H9 (cell line): ENCODE data around the gene ZNF283. TPM values are rescaled to one million over a fixed set of nuclear protein-coding genes. Genes with fewer than 3 reads are reported as not detected.

Experiments
- DNase-seq: peaks from one replicate; pipeline ENCODE4 v3.0.0-alpha.2; 2017
- H2AFZ ChIP-seq: one replicate; pipeline ENCODE4 v1.6.1; 2013; ENCODE audit warnings: mild to moderate bottlenecking, low read length, control low read depth, moderate library complexity
- H2AK5ac ChIP-seq: 2 replicates; pipeline ENCODE4 v1.6.1; 2013; ENCODE audit warnings: low read length, control low read depth, mixed read lengths; ENCODE audit not compliant: insufficient read length
- H2BK120ac ChIP-seq: one replicate; pipeline ENCODE4 v1.6.1; 2013; ENCODE audit warnings: low read depth, mild to moderate bottlenecking, low read length, control low read depth, inconsistent platforms; ENCODE audit not compliant: poor library complexity, severe bottlenecking
- H2BK12ac ChIP-seq: 2 replicates; pipeline ENCODE4 v1.6.1; 2013; ENCODE audit warnings: low read length, control low read depth, mixed read lengths, low read depth; ENCODE audit not compliant: insufficient read length
- H2BK15ac ChIP-seq: 2 replicates; pipeline ENCODE4 v1.6.1; 2013; ENCODE audit warnings: low read depth, low read length, control low read depth
- H2BK20ac ChIP-seq: one replicate; pipeline ENCODE4 v1.6.1; 2013; ENCODE audit warnings: low read depth, mild to moderate bottlenecking, low read length, control low read depth, inconsistent platforms; ENCODE audit not compliant: poor library complexity, severe bottlenecking
- H2BK5ac ChIP-seq: 2 replicates; pipeline ENCODE4 v1.6.1; 2013; ENCODE audit warnings: low read length, control low read depth, mixed read lengths; ENCODE audit not compliant: insufficient read length
- H3K14ac ChIP-seq: 2 replicates; pipeline ENCODE4 v1.6.1; 2013; ENCODE audit warnings: low read length, control low read depth; ENCODE audit not compliant: insufficient read depth
- H3K18ac ChIP-seq: 2 replicates; pipeline ENCODE4 v1.6.1; 2013; ENCODE audit warnings: low read depth, mild to moderate bottlenecking, mixed read lengths, low read length, control low read depth; ENCODE audit not compliant: insufficient read length
- H3K23ac ChIP-seq: 2 replicates; pipeline ENCODE4 v1.6.1; 2013; ENCODE audit warnings: low read length, control low read depth, mixed read lengths, low read depth; ENCODE audit not compliant: insufficient read length
- H3K23me2 ChIP-seq: 2 replicates; pipeline ENCODE4 v1.6.1; 2013; ENCODE audit warnings: low read depth, mild to moderate bottlenecking, mixed read lengths, low read length, control low read depth; ENCODE audit not compliant: insufficient read length, poor library complexity, severe bottlenecking
- H3K27ac ChIP-seq: 2 replicates; pipeline ENCODE4 v1.5.1; 2013; ENCODE audit warnings: low read length, control low read depth, mixed read lengths, low read depth; ENCODE audit not compliant: insufficient read length
- H3K27me3 ChIP-seq: 2 replicates; pipeline ENCODE4 v1.6.1; 2013; ENCODE audit warnings: low read length, control low read depth, inconsistent platforms; ENCODE audit not compliant: insufficient read depth
- H3K4ac ChIP-seq: 2 replicates; pipeline ENCODE4 v1.6.1; 2013; ENCODE audit warnings: low read depth, mild to moderate bottlenecking, control low read depth, inconsistent platforms, low read length, moderate library complexity
- H3K4me1 ChIP-seq: 2 replicates; pipeline ENCODE4 v1.6.1; 2013; ENCODE audit warnings: low read length, control low read depth, inconsistent platforms; ENCODE audit not compliant: insufficient read depth
- H3K4me2 ChIP-seq: 2 replicates; pipeline ENCODE4 v1.6.1; 2013; ENCODE audit warnings: low read length, control low read depth, mixed read lengths; ENCODE audit not compliant: insufficient read length, insufficient read depth
- H3K56ac ChIP-seq: 2 replicates; pipeline ENCODE4 v1.6.1; 2013; ENCODE audit warnings: low read depth, mild to moderate bottlenecking, mixed read lengths, low read length, control low read depth; ENCODE audit not compliant: insufficient read length
- H3K79me1 ChIP-seq: 2 replicates; pipeline ENCODE4 v1.6.1; 2013; ENCODE audit warnings: low read depth, mild to moderate bottlenecking, moderate library complexity, low read length, control low read depth, inconsistent platforms; ENCODE audit not compliant: insufficient read depth, poor library complexity, severe bottlenecking
- H3K79me2 ChIP-seq: 2 replicates; pipeline ENCODE4 v1.6.1; 2013; ENCODE audit warnings: low read length, control low read depth, inconsistent platforms; ENCODE audit not compliant: insufficient read depth
- H3K9ac ChIP-seq: 2 replicates; pipeline ENCODE4 v1.6.1; 2013; ENCODE audit warnings: low read length, control low read depth, mixed read lengths; ENCODE audit not compliant: insufficient read length; ENCODE audit errors: extremely low read depth
- H3K9me3 ChIP-seq: one replicate; pipeline ENCODE4 v1.6.1; 2013; ENCODE audit warnings: low read depth, low read length, inconsistent platforms; ENCODE audit not compliant: control insufficient read depth
- H3T11ph ChIP-seq: one replicate; pipeline ENCODE4 v1.6.1; 2013; ENCODE audit warnings: mild to moderate bottlenecking, low read length, control low read depth, inconsistent platforms
- H4K20me1 ChIP-seq: one replicate; pipeline ENCODE4 v1.6.1; 2013; ENCODE audit not compliant: control insufficient read depth, insufficient read length, insufficient read depth
- H4K5ac ChIP-seq: 2 replicates; pipeline ENCODE4 v1.6.1; 2013; ENCODE audit warnings: low read depth, mild to moderate bottlenecking, mixed read lengths, low read length, control low read depth; ENCODE audit not compliant: insufficient read length
- H4K8ac ChIP-seq: replicated peaks from 2 replicates; pipeline ENCODE4 v1.6.1; 2013; ENCODE audit warnings: low read length, control low read depth, mixed read lengths, low read depth; ENCODE audit not compliant: insufficient read length
- H4K91ac ChIP-seq: 2 replicates; pipeline ENCODE4 v1.6.1; 2013; ENCODE audit warnings: low read depth, mild to moderate bottlenecking, moderate library complexity, mixed read lengths, low read length, control low read depth; ENCODE audit not compliant: insufficient read length
- H3K27ac Mint-ChIP-seq, 3 experiments: 2 replicates in 2 of 3; 3 replicates in 1 of 3; pipeline ENCODE4 v1.8.0; 2020 to 2021; ENCODE audit warnings: mixed read lengths in 3 of 3, mild to moderate bottlenecking in 1 of 3, moderate library complexity in 1 of 3
- H3K27me3 Mint-ChIP-seq: 2 replicates; pipeline ENCODE4 v1.8.0; 2021; ENCODE audit warnings: low read depth, mild to moderate bottlenecking, moderate library complexity, mixed read lengths
- H3K36me3 Mint-ChIP-seq, 3 experiments: 2 replicates in 2 of 3; 3 replicates in 1 of 3; pipeline ENCODE4 v1.8.0; 2020 to 2021; ENCODE audit warnings: low read depth in 3 of 3, mixed read lengths in 3 of 3; ENCODE audit not compliant: insufficient read depth in 1 of 3
- H3K4me1 Mint-ChIP-seq, 2 experiments: 2 replicates each; pipeline ENCODE4 v1.8.0; 2020; ENCODE audit warnings: mixed read lengths in 2 of 2
- H3K4me3 Mint-ChIP-seq, 2 experiments: 2 replicates in 1 of 2; 3 replicates in 1 of 2; pipeline ENCODE4 v1.8.0; 2020 to 2021; ENCODE audit warnings: mild to moderate bottlenecking in 2 of 2, mixed read lengths in 2 of 2, moderate library complexity in 1 of 2
- H3K9me3 Mint-ChIP-seq, 2 experiments: 2 replicates in 1 of 2; 3 replicates in 1 of 2; pipeline ENCODE4 v1.8.0; 2020; ENCODE audit warnings: mild to moderate bottlenecking in 2 of 2, mixed read lengths in 2 of 2, moderate library complexity in 1 of 2
- CTCF ChIP-seq: fragments of 200-600 bp; sonication (generic); conservative IDR thresholded peaks from 3 replicates; pipeline ENCODE4 v1.8.0; 2021; ENCODE audit warnings: antibody characterized with exemption, mild to moderate bottlenecking
- WGBS: extraction: QIAGEN DNeasy Blood & Tissue Kit; methylation state at CpG from one replicate; pipeline ENCODE4 v1.1.7; 2013; ENCODE audit warnings: missing lambda C conversion rate, low lambda C conversion rate, mixed read lengths; ENCODE audit not compliant: insufficient read length; ENCODE audit errors: extremely low coverage; 5-methylcytosine and 5-hydroxymethylcytosine counted together
- total RNA-seq: library from RNA; stranded (reverse); gene quantifications from 2 replicates; pipeline ENCODE4 v1.2.1, GENCODE V29; 2021

ZNF283 gene
- total RNA-seq, 1 experiment from 2014 or later = 10.4 TPM

GRCh38 chr19:43842007-43842406 is 14.9 kb downstream of the ZNF283 start:
- Histone ChIP-seq H3K18ac (no peak overlapping the region), H3K14ac (no peak overlapping the region), H4K8ac (no peak overlapping the region), H3T11ph (no peak overlapping the region), H4K91ac (no peak overlapping the region), H4K5ac (no peak overlapping the region), H3K27ac (no peak overlapping the region), H3K4me2 (no peak overlapping the region), H2BK20ac (no peak overlapping the region), H3K9ac (no peak overlapping the region), H4K20me1 (no peaks in the 10 kb centered on the region), H2AFZ (no peak overlapping the region), H3K79me2 (no peaks in the 10 kb centered on the region), H2BK15ac (no peak overlapping the region), H3K4ac (no peak overlapping the region), H3K23ac (no peak overlapping the region), H3K27me3 (no peaks in the 10 kb centered on the region), H2BK12ac (no peak overlapping the region), H3K56ac (no peak overlapping the region), H3K9me3 (peaks cover 56% of the 10 kb centered on the region), H3K4me1 (no peaks in the 10 kb centered on the region), H3K23me2 (no peaks in the 10 kb centered on the region), H3K79me1 (no peaks in the 10 kb centered on the region), H2BK5ac (no peak overlapping the region), H2BK120ac (no peak overlapping the region), H2AK5ac (no peak overlapping the region)
- TF ChIP-seq CTCF = no peak
- Mint-ChIP-seq H3K36me3 (peaks cover 66 to 95% (median 90%) of the 10 kb centered on the region in 3 experiments), H3K4me1 (no peaks in the 10 kb centered on the region), H3K27me3 (no peaks in the 10 kb centered on the region), H3K9me3 (peaks cover 69 to 81% of the 10 kb centered on the region in 2 experiments), H3K4me3 (no peak overlapping the region), H3K27ac (no peak overlapping the region)
- no peak for DNase-seq
- no CpG with 5 or more reads among the region's 2 CpGs for WGBS
